Right lobe of liver (tissue), 4 donors: ENCODE results near the gene MBNL3.

Source experiments
- POLR2A ChIP-seq: fragments of 450-650 bp; IDR thresholded peaks from one replicate; pipeline ENCODE4 v1.6.1; 2017; ENCODE audit warnings: antibody characterized with exemption, mild to moderate bottlenecking
- TF ChIP-seq, protein P1 (sequence below), 4 donors: fragments of 200-600 bp in 3 of 4; fragments of 450-650 bp in 1 of 4; IDR thresholded peaks; one replicate each; pipeline versions ENCODE4 v1.5.1 to v1.8.0; 2016 to 2022; ENCODE audit warnings: antibody characterized with exemption in 4 of 4, mild to moderate bottlenecking in 2 of 4
- donor health status: DM: no; HTN: no; CAD: no.
- donor health status: DM: no; HTN: no; CAD: no.
- donor health status: DM: no; HTN: yes; CAD: no.

DNA sequence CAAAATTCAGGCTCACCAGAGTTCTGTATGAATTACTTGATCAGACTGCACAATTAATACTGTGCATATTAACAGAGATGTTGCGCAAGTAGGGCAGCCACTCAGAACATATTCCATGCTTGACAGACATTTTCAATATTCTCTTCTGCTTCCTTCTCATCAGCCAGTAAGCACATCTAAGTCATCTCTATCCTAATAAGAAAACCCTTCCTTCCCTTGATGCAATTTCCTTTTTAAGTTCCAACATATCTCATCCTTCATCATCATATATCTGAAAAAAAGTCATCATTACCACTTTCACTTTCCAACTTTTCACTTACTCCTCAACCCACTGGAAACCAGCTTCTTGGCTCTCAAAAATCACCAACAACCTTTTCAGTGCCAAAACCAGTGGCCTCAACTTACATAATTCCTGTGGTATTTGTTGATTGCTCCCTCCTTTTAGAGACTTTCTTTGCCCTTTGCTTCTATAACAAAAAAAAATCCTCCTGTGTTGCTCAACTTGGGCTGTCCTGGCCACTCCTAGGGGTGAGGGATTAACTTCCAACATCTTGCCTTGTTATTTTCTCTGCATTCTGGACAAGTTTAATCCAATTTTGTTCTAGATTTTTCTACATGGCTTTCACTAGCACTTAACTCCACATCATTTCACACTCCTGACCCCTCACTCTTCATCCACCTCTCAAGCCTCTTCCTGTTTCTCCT, 14.1 kb downstream of the MBNL3 start:
- TF ChIP-seq, protein P1, sequence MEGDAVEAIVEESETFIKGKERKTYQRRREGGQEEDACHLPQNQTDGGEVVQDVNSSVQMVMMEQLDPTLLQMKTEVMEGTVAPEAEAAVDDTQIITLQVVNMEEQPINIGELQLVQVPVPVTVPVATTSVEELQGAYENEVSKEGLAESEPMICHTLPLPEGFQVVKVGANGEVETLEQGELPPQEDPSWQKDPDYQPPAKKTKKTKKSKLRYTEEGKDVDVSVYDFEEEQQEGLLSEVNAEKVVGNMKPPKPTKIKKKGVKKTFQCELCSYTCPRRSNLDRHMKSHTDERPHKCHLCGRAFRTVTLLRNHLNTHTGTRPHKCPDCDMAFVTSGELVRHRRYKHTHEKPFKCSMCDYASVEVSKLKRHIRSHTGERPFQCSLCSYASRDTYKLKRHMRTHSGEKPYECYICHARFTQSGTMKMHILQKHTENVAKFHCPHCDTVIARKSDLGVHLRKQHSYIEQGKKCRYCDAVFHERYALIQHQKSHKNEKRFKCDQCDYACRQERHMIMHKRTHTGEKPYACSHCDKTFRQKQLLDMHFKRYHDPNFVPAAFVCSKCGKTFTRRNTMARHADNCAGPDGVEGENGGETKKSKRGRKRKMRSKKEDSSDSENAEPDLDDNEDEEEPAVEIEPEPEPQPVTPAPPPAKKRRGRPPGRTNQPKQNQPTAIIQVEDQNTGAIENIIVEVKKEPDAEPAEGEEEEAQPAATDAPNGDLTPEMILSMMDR (IDR thresholded peaks at IDR 0.05) = no peak
- TF ChIP-seq POLR2A = no peak
